HEK293T (cell line): ENCODE measurements around the gene PRSS1.

ENCODE experiments used
- FOXM1 ChIP-seq: fragments of 450-650 bp; IDR thresholded peaks from 2 replicates; pipeline ENCODE4 v1.6.1; 2017; ENCODE audit warnings: mild to moderate bottlenecking, borderline replicate concordance
- LEF1 ChIP-seq: fragments of 450-650 bp; IDR thresholded peaks from 2 replicates; pipeline ENCODE4 v1.6.1; 2017; ENCODE audit warnings: mild to moderate bottlenecking, borderline replicate concordance
- SP1 ChIP-seq: fragments of 450-650 bp; IDR thresholded peaks from 2 replicates; pipeline ENCODE4 v1.6.1; 2017

DNA sequence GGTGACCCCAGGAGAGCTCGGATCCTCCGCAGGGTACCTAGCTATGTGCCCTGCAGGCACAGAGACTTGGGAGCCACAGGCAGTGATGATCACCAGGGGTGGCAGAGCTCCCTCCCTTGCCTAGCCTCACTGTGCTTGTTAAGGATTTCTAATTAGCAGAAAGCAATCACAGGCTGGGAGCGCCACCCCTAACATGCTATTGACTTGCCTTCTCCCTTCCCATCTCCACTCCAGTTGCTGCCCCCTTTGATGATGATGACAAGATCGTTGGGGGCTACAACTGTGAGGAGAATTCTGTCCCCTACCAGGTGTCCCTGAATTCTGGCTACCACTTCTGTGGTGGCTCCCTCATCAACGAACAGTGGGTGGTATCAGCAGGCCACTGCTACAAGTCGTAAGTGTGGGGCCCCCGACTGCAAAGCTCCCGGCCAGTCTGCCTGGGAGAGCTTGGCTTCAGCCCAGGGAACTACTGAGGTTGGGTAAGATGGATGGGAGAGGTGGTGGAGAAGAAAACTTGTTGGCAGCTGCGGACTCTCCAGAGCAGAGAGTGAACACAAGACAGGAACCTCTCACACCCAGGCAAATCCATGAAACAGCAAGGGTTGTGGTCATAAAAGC, 1.2 kb downstream of the PRSS1 start:
- no peak for TF ChIP-seq FOXM1
- TF ChIP-seq LEF1, result no peak
- no peak for TF ChIP-seq SP1
